Neural progenitor cell (in vitro differentiated cells): Measurements from ENCODE around the gene SMIM43. TPM values are rescaled to one million over a fixed set of nuclear protein-coding genes. Genes with fewer than 3 reads are reported as not detected.

Source experiments
- DNase-seq: peaks from one replicate; pipeline ENCODE4 v3.0.0-alpha.2; 2016; ENCODE audit warnings: low spot score
- H2AFZ ChIP-seq: fragments of 200-600 bp; sonication (generic); replicated peaks from 2 replicates; pipeline ENCODE4 v1.6.1; 2016; ENCODE audit warnings: antibody characterized with exemption
- H3F3A ChIP-seq: fragments of 200-600 bp; sonication (generic); 2 replicates; pipeline ENCODE4 v1.6.1; 2016; ENCODE audit warnings: antibody characterized with exemption, low read depth
- H3K27ac ChIP-seq: fragments of 200-600 bp; sonication (generic); 2 replicates; pipeline ENCODE4 v1.5.1; 2016; ENCODE audit warnings: mild to moderate bottlenecking
- H3K27me3 ChIP-seq: fragments of 200-600 bp; sonication (generic); 2 replicates; pipeline ENCODE4 v1.6.1; 2016; ENCODE audit warnings: mild to moderate bottlenecking, moderate library complexity
- H3K36me3 ChIP-seq: fragments of 200-600 bp; sonication (generic); 2 replicates; pipeline ENCODE4 v1.5.1; 2016
- H3K4me1 ChIP-seq: fragments of 200-600 bp; sonication (generic); 2 replicates; pipeline ENCODE4 v1.6.1; 2016; ENCODE audit warnings: mixed run types
- H3K4me2 ChIP-seq: fragments of 200-600 bp; sonication (generic); 2 replicates; pipeline ENCODE4 v1.6.1; 2016
- H3K4me3 ChIP-seq: fragments of 200-600 bp; sonication (generic); 2 replicates; pipeline ENCODE4 v1.5.1; 2016
- H3K79me2 ChIP-seq: fragments of 200-600 bp; sonication (generic); 2 replicates; pipeline ENCODE4 v1.6.1; 2016; ENCODE audit warnings: low read depth
- H3K9ac ChIP-seq: fragments of 200-600 bp; sonication (generic); 2 replicates; pipeline ENCODE4 v1.6.1; 2016
- H3K9me3 ChIP-seq: fragments of 200-600 bp; sonication (generic); 2 replicates; pipeline ENCODE4 v1.5.1; 2016; ENCODE audit warnings: low read depth
- H4K20me1 ChIP-seq: fragments of 200-600 bp; sonication (generic); 2 replicates; pipeline ENCODE4 v1.6.1; 2016; ENCODE audit warnings: low read depth
- H3K27ac Mint-ChIP-seq: 3 replicates; pipeline ENCODE4 v1.8.0; 2021; ENCODE audit warnings: mixed read lengths
- H3K27me3 Mint-ChIP-seq: 2 replicates; pipeline ENCODE4 v1.8.0; 2022; ENCODE audit warnings: low read depth, mild to moderate bottlenecking, inconsistent platforms, moderate library complexity, mixed read lengths; ENCODE audit not compliant: insufficient read depth
- H3K36me3 Mint-ChIP-seq: 3 replicates; pipeline ENCODE4 v1.8.0; 2021; ENCODE audit warnings: mixed read lengths
- H3K4me1 Mint-ChIP-seq: 3 replicates; pipeline ENCODE4 v1.8.0; 2021; ENCODE audit warnings: mixed read lengths
- H3K4me3 Mint-ChIP-seq: 3 replicates; pipeline ENCODE4 v1.8.0; 2021; ENCODE audit warnings: mild to moderate bottlenecking, moderate library complexity, mixed read lengths
- H3K9me3 Mint-ChIP-seq: 3 replicates; pipeline ENCODE4 v1.8.0; 2020; ENCODE audit warnings: mixed read lengths
- EZH2 ChIP-seq: fragments of 200-600 bp; sonication (generic); IDR thresholded peaks from 2 replicates; pipeline ENCODE4 v1.6.1; 2017; ENCODE audit warnings: antibody characterized with exemption, mild to moderate bottlenecking, moderate library complexity
- EZH2phosphoT487 ChIP-seq: fragments of 200-600 bp; sonication (generic); IDR thresholded peaks from 2 replicates; pipeline ENCODE4 v1.6.1; 2017; ENCODE audit warnings: antibody characterized with exemption
- total RNA-seq: library from RNA; depleted of rRNA; stranded (reverse); fragments of >200 nt; gene quantifications from 2 replicates; pipeline ENCODE4 v1.2.3, GENCODE V29; 2015; ENCODE audit warnings: low replicate concordance
- TF ChIP-seq, protein P1 (sequence below): fragments of 200-600 bp; sonication (generic); IDR thresholded peaks from 2 replicates; pipeline ENCODE4 v1.5.1; 2017; ENCODE audit warnings: antibody characterized with exemption, mild to moderate bottlenecking

Gene SMIM43
- total RNA-seq, 1 donor from 2014 or later = not detected

DNA sequence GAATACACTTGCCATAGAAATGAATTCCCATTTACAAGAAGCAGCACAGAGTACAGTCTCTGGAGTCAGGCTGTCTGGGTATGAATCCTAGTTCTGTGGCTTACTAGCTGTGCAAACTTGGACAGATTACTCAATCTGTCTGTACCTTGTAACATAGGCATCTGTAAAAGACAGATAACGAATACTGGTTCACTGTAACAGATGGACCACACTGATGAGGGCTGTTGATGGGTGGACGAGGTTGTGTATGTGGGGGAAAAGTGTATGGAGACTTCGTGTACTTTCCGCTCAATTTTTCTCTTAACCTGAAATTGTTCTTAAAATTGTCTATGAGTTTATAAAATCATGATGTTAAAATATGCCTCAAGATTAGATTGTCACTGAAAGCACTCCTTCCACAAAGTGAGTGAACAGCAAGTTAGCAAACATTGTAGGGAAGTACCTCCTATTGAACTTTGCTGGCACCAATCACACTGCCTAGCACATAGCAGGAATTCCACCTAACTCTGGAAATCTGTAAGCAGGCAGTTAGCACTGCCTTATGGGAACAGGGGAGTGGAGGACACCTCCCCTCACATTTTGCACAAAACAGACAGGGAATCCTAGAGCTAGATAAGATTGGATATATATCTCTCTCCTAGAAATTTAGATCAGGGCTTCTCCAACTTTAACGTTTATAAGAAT lies 29.7 kb upstream of the SMIM43 start:
- no peak overlapping the region for H3K4me3 Mint-ChIP-seq

DNA sequence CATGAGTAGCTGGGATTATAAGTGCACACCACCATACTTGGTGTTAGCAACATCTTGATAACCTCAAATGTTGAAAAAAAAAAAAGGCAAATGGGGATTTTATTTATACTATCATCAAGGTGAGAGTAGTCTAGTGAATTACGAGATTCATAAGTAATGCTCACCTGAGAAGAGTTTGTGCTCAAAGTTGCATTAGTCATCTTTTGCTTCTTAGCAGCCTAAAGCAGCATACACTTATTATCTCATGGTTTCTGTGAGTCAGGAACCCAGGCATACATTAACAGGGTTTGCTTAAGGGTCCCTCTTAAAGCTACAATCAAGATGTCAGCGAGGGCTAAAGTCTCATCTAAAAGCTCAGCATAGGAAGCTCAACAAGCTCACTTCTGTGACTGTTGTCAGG lies 28.0 kb upstream of the SMIM43 start:
- TF ChIP-seq EZH2phosphoT487 (no peak), EZH2 (no peak)
- TF ChIP-seq, protein P1, sequence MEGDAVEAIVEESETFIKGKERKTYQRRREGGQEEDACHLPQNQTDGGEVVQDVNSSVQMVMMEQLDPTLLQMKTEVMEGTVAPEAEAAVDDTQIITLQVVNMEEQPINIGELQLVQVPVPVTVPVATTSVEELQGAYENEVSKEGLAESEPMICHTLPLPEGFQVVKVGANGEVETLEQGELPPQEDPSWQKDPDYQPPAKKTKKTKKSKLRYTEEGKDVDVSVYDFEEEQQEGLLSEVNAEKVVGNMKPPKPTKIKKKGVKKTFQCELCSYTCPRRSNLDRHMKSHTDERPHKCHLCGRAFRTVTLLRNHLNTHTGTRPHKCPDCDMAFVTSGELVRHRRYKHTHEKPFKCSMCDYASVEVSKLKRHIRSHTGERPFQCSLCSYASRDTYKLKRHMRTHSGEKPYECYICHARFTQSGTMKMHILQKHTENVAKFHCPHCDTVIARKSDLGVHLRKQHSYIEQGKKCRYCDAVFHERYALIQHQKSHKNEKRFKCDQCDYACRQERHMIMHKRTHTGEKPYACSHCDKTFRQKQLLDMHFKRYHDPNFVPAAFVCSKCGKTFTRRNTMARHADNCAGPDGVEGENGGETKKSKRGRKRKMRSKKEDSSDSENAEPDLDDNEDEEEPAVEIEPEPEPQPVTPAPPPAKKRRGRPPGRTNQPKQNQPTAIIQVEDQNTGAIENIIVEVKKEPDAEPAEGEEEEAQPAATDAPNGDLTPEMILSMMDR = no peak
- no peak overlapping the region for H3K27ac Mint-ChIP-seq
- H3K27me3 Mint-ChIP-seq = peaks cover 2% of the 10 kb centered on the region
- no peaks in the 10 kb centered on the region for H3K9me3 Mint-ChIP-seq
- no peak overlapping the region for H3K4me2 ChIP-seq
- H3K9me3 ChIP-seq = no peaks in the 10 kb centered on the region
- no peak for DNase-seq
- no peak overlapping the region for H3K4me3 ChIP-seq
- no peaks in the 10 kb centered on the region for H3K27me3 ChIP-seq
- peaks cover 9% of the 10 kb centered on the region for H3K4me1 ChIP-seq
- no peak overlapping the region for H3K27ac ChIP-seq
- no peaks in the 10 kb centered on the region for H3F3A ChIP-seq
- H3K4me1 Mint-ChIP-seq = peaks cover 5% of the 10 kb centered on the region
- no peaks in the 10 kb centered on the region for H3K79me2 ChIP-seq
- no peaks in the 10 kb centered on the region for H3K36me3 Mint-ChIP-seq
- H4K20me1 ChIP-seq = no peaks in the 10 kb centered on the region
- H3K36me3 ChIP-seq = no peaks in the 10 kb centered on the region
- no peak overlapping the region for H2AFZ ChIP-seq
- H3K9ac ChIP-seq = no peak overlapping the region
- H3K4me3 Mint-ChIP-seq = no peak overlapping the region

More for the DNA sequence above, 29.7 kb upstream of the SMIM43 start:
- no peaks in the 10 kb centered on the region for H3K36me3 ChIP-seq
- Mint-ChIP-seq H3K27ac (no peak overlapping the region), H3K4me1 (peaks cover 5% of the 10 kb centered on the region), H3K36me3 (no peaks in the 10 kb centered on the region), H3K27me3 (peaks cover 2% of the 10 kb centered on the region), H3K9me3 (no peaks in the 10 kb centered on the region)
- no peak overlapping the region for H3K9ac ChIP-seq
- DNase-seq = no peak
- no peak overlapping the region for H3K4me2 ChIP-seq
- H4K20me1 ChIP-seq = no peaks in the 10 kb centered on the region
- H3K9me3 ChIP-seq = no peaks in the 10 kb centered on the region
- no peaks in the 10 kb centered on the region for H3K27me3 ChIP-seq
- TF ChIP-seq EZH2phosphoT487 = no peak
- no peak for TF ChIP-seq EZH2
- TF ChIP-seq, protein P1 = no peak
- H3K27ac ChIP-seq = no peak overlapping the region
- H3K4me1 ChIP-seq = peaks cover 9% of the 10 kb centered on the region
- no peaks in the 10 kb centered on the region for H3F3A ChIP-seq
- peak overlapping the region; percentile 65 for H2AFZ ChIP-seq
- H3K79me2 ChIP-seq = no peaks in the 10 kb centered on the region
- no peak overlapping the region for H3K4me3 ChIP-seq

DNA sequence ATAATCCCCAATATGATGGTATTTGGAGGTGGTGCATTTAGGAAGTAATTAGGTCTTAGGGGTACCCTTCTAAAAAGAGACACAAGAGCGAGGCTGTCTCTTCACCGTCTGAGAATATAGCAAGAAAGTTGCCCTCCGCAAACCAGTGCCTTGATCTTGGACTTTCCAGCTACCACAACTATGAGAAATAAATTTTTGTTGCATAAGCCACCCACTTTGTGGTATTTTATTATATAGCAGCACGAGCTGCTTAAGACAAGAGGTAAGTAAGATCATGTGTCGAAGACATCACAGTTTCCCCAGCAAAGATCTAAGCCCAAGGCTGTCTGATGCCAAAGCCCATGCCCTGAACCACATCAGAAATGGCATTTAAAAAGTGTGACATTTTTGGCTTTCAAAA lies 26.5 kb upstream of the SMIM43 start:
- Mint-ChIP-seq H3K27me3 (peaks cover 2% of the 10 kb centered on the region), H3K4me3 (no peak overlapping the region), H3K4me1 (peaks cover 5% of the 10 kb centered on the region), H3K9me3 (no peaks in the 10 kb centered on the region), H3K36me3 (no peaks in the 10 kb centered on the region), H3K27ac (no peak overlapping the region)
- Histone ChIP-seq H3K9me3 (no peaks in the 10 kb centered on the region), H3K27ac (no peak overlapping the region), H3K4me1 (peaks cover 5% of the 10 kb centered on the region), H3K27me3 (no peaks in the 10 kb centered on the region), H3K4me3 (no peak overlapping the region), H3K36me3 (no peaks in the 10 kb centered on the region), H3F3A (no peaks in the 10 kb centered on the region), H3K4me2 (no peak overlapping the region), H4K20me1 (no peaks in the 10 kb centered on the region), H3K9ac (no peak overlapping the region), H2AFZ (no peak overlapping the region), H3K79me2 (no peaks in the 10 kb centered on the region)
- DNase-seq = no peak
- TF ChIP-seq EZH2phosphoT487 (no peak), EZH2 (no peak)
- TF ChIP-seq, protein P1 = no peak
